ENCODE data around the gene NKX6-1.

DNA sequence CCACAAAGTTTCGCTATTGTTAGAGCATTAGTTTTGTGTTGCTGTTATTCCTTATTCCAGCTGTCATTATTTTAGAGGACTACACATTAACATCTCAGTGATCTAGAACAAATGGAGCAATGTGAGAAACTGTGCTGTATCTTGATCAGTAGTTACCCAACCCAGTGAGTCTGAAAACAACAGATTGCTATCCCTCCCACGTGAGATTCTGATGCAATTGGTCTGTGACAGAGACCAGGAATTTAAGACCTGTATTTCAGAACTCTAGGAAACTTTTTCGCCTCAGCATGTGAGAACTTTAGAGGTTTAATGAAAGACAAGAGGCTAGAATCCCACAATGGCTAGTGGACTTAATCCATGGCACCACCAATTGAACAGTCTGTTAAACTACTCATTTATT lies 48.1 kb upstream of the NKX6-1 start:
- no peak for TF ChIP-seq EZH2phosphoT487 (IDR thresholded peaks at IDR 0.05; ENCODE audit: insufficient read depth, low read depth)
- TF ChIP-seq EZH2 (IDR thresholded peaks at IDR 0.05; ENCODE audit: insufficient read depth, poor library complexity, severe bottlenecking): no peak
